Astrocyte of the cerebellum (primary cell): ENCODE results near the gene GRIK2.
A peak's percentile ranks its signal among the peaks of the same experiment; 100 is the strongest.

Experiments used
- DNase-seq: peaks from one replicate; pipeline ENCODE4 v3.0.0-alpha.2; 2011; ENCODE audit warnings: low read depth
- H3K4me3 ChIP-seq: 2 replicates; pipeline ENCODE4 v1.5.1; 2011; ENCODE audit warnings: mild to moderate bottlenecking, low read depth, low read length, moderate library complexity
- in situ Hi-C: cut with HindIII; loops from 2 replicates; pipeline ENCODE4 v1.10.0; 2017; ENCODE audit warnings: low sequenced_read_pairs
- TF ChIP-seq, protein P1 (sequence below): IDR thresholded peaks from 2 replicates; pipeline ENCODE4 v1.5.1; 2012; ENCODE audit warnings: low read length, low read depth, moderate library complexity, mild to moderate bottlenecking; ENCODE audit errors: missing control alignments

Gene GRIK2

DNA sequence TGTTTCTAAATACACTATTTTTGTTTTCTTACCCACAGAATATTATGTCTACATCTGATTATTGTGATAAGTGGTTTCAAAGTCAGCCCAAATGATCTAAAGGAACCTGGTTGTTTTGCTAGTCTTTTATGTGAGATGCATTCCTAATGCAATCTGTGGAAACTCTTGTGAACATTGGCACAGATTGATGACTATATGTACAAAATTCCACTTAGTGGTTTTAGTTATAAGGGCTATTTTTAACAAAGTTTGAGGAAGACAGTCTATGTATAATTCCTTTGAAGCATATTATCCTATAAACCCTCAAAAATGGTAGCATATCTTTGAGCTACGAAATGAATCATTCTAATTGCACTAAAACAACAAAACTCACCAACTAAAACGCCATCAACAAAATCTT lies 140.9 kb downstream of the GRIK2 start:
- TF ChIP-seq, protein P1, sequence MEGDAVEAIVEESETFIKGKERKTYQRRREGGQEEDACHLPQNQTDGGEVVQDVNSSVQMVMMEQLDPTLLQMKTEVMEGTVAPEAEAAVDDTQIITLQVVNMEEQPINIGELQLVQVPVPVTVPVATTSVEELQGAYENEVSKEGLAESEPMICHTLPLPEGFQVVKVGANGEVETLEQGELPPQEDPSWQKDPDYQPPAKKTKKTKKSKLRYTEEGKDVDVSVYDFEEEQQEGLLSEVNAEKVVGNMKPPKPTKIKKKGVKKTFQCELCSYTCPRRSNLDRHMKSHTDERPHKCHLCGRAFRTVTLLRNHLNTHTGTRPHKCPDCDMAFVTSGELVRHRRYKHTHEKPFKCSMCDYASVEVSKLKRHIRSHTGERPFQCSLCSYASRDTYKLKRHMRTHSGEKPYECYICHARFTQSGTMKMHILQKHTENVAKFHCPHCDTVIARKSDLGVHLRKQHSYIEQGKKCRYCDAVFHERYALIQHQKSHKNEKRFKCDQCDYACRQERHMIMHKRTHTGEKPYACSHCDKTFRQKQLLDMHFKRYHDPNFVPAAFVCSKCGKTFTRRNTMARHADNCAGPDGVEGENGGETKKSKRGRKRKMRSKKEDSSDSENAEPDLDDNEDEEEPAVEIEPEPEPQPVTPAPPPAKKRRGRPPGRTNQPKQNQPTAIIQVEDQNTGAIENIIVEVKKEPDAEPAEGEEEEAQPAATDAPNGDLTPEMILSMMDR, result no peak
- H3K4me3 ChIP-seq, result no peak overlapping the region
- in situ Hi-C loops, result no loop called here
- peak; percentile 12 for DNase-seq

DNA sequence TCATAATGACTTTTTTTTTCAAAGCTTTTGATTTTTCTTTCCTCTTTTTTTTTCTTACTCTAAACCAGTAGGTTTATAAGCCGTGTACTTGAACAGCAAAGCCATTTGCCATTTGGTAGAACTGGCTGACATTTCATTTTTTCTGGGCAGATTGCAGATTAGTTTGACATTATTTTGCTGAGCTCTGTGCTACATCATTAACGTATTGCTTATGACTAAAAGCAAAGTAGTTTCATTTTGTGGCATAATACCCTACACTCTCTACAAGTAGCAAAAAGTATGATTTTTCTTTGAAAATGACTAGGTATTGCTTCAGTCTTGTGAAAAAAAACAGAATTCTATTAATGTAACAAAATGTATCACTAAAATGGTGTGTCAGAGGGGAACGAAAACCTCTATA lies 141.3 kb downstream of the GRIK2 start:
- in situ Hi-C loops, result no loop called here
- TF ChIP-seq, protein P1, result no peak
- no peak for DNase-seq
- no peak overlapping the region for H3K4me3 ChIP-seq

DNA sequence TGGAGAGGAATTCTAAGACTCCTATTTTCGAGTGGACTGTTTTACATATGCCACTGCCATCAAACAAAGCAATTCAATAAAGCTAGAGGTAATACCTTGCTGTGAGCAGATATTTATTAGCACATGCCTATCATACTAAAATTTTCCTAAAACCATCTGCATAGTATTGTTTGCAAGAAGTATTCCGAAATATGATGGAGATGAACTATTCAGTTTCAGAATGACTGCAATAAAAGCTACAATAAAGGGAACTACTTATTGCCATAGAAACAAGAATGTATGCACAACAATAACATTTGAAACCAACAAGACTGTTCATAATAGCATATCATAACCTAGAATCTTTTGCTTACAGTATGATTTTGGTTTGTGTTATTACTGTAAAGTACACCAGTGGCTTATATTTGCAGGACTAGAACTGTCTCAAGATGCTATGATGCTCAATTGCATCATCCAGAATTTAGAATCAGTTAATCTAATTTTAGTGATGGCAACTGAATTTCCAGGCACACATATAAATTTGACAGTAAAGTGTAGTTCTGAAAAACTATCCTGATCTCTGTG lies 144.3 kb downstream of the GRIK2 start:
- DNase-seq, result no peak
- in situ Hi-C loops, result no loop called here
- H3K4me3 ChIP-seq, result no peak overlapping the region
- TF ChIP-seq, protein P1, result no peak

DNA sequence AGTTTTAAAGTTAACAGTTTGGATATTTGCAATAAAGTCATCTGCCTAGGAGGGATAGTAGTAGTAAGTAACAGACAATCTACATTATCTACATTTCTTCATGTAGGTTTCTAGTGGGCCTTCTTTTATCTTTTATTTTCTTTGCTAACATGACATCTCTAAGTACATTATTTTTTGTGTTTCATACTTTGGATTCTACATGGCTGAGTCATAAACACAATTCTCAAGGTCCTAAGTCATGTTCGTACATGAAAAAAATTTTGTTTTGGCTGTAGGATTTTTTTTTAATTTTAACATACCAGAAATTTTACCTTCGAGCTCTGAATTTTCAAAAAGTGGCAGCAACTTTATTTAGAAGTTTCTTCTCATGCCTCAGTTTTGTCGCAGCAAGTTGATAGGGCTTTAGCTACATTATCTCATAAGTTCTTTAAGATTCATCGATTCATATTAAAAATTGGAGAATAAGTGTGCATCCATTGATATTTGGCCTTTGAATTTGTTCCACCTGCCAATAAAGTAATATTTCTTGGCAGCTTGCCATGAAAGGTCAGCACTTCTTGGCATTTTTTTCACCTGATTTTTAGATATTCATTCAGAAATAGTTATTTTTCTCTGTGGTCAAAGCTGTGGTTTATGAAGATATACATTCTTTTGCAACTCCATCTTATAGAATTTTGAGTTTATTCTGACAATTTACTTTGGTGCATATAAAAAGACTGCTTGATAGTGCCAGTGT lies 146.2 kb downstream of the GRIK2 start:
- TF ChIP-seq, protein P1, result no peak
- H3K4me3 ChIP-seq, result no peak overlapping the region
- in situ Hi-C loops, result no loop called here
- DNase-seq, result peak; percentile 20

DNA sequence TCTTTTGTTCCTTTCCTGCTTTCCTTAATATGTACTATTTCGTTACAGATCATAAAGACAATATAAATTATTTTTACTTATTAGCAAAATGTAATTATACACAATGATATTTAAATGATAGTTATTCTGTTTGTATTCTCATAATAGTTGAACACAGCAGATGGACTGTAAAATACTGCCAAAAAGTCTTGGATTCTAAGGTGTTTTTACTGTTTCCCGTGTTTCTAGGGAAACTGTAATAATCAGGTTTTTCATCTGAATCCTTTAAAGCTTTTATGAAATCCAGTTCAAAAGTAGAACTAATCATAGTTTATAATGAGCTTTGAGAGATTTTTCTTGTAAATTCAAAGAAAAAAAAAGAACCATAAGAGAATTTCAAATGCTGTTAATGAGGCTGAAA lies 148.4 kb downstream of the GRIK2 start:
- TF ChIP-seq, protein P1, result no peak
- in situ Hi-C loops, result no loop called here
- DNase-seq, result no peak
- no peak overlapping the region for H3K4me3 ChIP-seq

DNA sequence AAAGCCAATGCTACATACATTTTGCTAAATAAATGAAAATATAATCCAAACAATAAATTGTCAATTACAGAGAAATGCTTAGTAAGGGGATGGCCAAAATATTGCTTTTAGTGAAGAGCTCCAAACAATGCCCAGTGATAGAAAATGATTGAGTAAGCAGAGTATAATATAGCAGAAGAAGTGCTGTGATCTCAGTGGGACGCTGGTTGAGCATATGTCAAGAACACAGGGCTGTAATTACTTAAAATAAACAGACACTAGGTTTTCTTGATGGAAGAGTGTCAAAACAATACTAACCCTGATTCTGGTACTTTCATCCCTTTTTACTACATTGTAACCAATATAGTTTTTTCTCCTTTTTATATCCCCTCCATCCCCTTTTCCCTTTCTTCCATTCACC lies 150.3 kb downstream of the GRIK2 start:
- in situ Hi-C loops, result no loop called here
- no peak for DNase-seq
- TF ChIP-seq, protein P1, result no peak
- H3K4me3 ChIP-seq, result no peak overlapping the region

DNA sequence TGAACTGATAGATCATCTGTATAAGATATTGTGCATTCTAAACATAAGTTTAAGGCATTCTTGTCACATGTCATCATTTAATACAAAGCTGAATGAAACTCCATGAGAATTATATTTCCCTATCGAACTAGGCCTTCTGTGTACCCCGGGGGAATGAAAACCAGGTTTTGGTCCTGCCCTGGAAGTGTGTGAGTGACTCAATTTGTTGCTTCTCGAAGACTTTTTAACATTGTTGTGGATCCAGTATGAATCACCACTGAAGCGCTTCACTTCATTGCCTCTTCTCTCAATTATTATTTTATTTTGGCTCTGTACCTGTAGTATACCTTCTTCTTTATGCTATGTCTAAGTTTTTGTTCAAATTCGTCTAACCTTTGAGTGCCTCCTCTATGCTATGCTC lies 150.8 kb downstream of the GRIK2 start:
- TF ChIP-seq, protein P1, result no peak
- DNase-seq, result no peak
- no peak overlapping the region for H3K4me3 ChIP-seq
- in situ Hi-C loops, result no loop called here
